Measurements from ENCODE around the gene STXBP5.
"Not testable (repeated sequence)": the region's sequence is repeated elsewhere in the genome, so short reads cannot be mapped to it uniquely, and the experiment has no call there.

The STXBP5 gene

GRCh38 chr6:147366290-147366689 lies 162.1 kb downstream of the STXBP5 start:
- Histone ChIP-seq H2AFZ (ENCODE audit: low read depth, low read length) (no peak overlapping the region), H3K4me1 (ENCODE audit: insufficient read depth, low read length) (no peaks in the 10 kb centered on the region), H3K9me3 (ENCODE audit: low read length) (no peaks in the 10 kb centered on the region), H3K4me3 (ENCODE audit: low read length) (no peak overlapping the region), H3K27me3 (ENCODE audit: insufficient read depth, low read length) (no peaks in the 10 kb centered on the region), H3K36me3 (ENCODE audit: insufficient read depth, low read length) (no peaks in the 10 kb centered on the region)

GRCh38 chr6:147371325-147371724 lies 167.1 kb downstream of the STXBP5 start:
- Histone ChIP-seq H2AFZ (ENCODE audit: low read depth, low read length) (no peak overlapping the region), H3K27me3 (ENCODE audit: insufficient read depth, low read length) (no peaks in the 10 kb centered on the region), H3K4me3 (ENCODE audit: low read length) (no peak overlapping the region), H3K9me3 (ENCODE audit: low read length) (no peaks in the 10 kb centered on the region), H3K4me1 (ENCODE audit: insufficient read depth, low read length) (no peaks in the 10 kb centered on the region), H3K36me3 (ENCODE audit: insufficient read depth, low read length) (no peaks in the 10 kb centered on the region)

- H3K4me3 ChIP-seq (ENCODE audit: low read length), result no peak overlapping the region
- no peaks in the 10 kb centered on the region for H3K27me3 ChIP-seq (ENCODE audit: insufficient read depth, low read length)
- H3K36me3 ChIP-seq (ENCODE audit: insufficient read depth, low read length), result no peaks in the 10 kb centered on the region
- no peaks in the 10 kb centered on the region for H3K9me3 ChIP-seq (ENCODE audit: low read length)
- no peaks in the 10 kb centered on the region for H3K4me1 ChIP-seq (ENCODE audit: insufficient read depth, low read length)
- H2AFZ ChIP-seq (ENCODE audit: low read depth, low read length), result no peak overlapping the region
Measured at GRCh38 chr6:147372806-147373205, 168.6 kb downstream of the STXBP5 start.

GRCh38 chr6:147378819-147379218 lies 174.6 kb downstream of the STXBP5 start:
- Histone ChIP-seq H3K4me1 (ENCODE audit: insufficient read depth, low read length) (no peaks in the 10 kb centered on the region), H3K4me3 (ENCODE audit: low read length) (no peak overlapping the region), H2AFZ (ENCODE audit: low read depth, low read length) (no peak overlapping the region), H3K36me3 (ENCODE audit: insufficient read depth, low read length) (no peaks in the 10 kb centered on the region), H3K9me3 (ENCODE audit: low read length) (peaks cover 3% of the 10 kb centered on the region), H3K27me3 (ENCODE audit: insufficient read depth, low read length) (no peaks in the 10 kb centered on the region)

GRCh38 chr6:147380841-147381240 lies 176.6 kb downstream of the STXBP5 start:
- H3K4me1 ChIP-seq (ENCODE audit: insufficient read depth, low read length); H3K36me3 ChIP-seq (ENCODE audit: insufficient read depth, low read length); H3K27me3 ChIP-seq (ENCODE audit: insufficient read depth, low read length); H3K4me3 ChIP-seq (ENCODE audit: low read length); H3K9me3 ChIP-seq (ENCODE audit: low read length); H2AFZ ChIP-seq (ENCODE audit: low read depth, low read length): not testable (repeated sequence)

GRCh38 chr6:147381712-147382111 lies 177.5 kb downstream of the STXBP5 start:
- Histone ChIP-seq H3K27me3 (ENCODE audit: insufficient read depth, low read length) (no peaks in the 10 kb centered on the region), H3K4me3 (ENCODE audit: low read length) (no peak overlapping the region), H2AFZ (ENCODE audit: low read depth, low read length) (no peak overlapping the region), H3K4me1 (ENCODE audit: insufficient read depth, low read length) (no peaks in the 10 kb centered on the region), H3K9me3 (ENCODE audit: low read length) (peaks cover 3% of the 10 kb centered on the region), H3K36me3 (ENCODE audit: insufficient read depth, low read length) (peaks cover 3% of the 10 kb centered on the region)

GRCh38 chr6:147382945-147383554 lies 178.8 kb downstream of the STXBP5 start:
- Histone ChIP-seq H2AFZ (ENCODE audit: low read depth, low read length) (no peak overlapping the region), H3K9me3 (ENCODE audit: low read length) (peaks cover 3% of the 10 kb centered on the region), H3K4me1 (ENCODE audit: insufficient read depth, low read length) (no peaks in the 10 kb centered on the region), H3K27me3 (ENCODE audit: insufficient read depth, low read length) (no peaks in the 10 kb centered on the region), H3K36me3 (ENCODE audit: insufficient read depth, low read length) (peaks cover 3% of the 10 kb centered on the region), H3K4me3 (ENCODE audit: low read length) (no peak overlapping the region)

- H2AFZ ChIP-seq (ENCODE audit: low read depth, low read length), result no peak overlapping the region
- H3K4me3 ChIP-seq (ENCODE audit: low read length), result no peak overlapping the region
- H3K9me3 ChIP-seq (ENCODE audit: low read length), result peaks cover 3% of the 10 kb centered on the region
- peaks cover 3% of the 10 kb centered on the region for H3K36me3 ChIP-seq (ENCODE audit: insufficient read depth, low read length)
- no peaks in the 10 kb centered on the region for H3K4me1 ChIP-seq (ENCODE audit: insufficient read depth, low read length)
- no peaks in the 10 kb centered on the region for H3K27me3 ChIP-seq (ENCODE audit: insufficient read depth, low read length)
Measured at GRCh38 chr6:147384029-147384428, 179.8 kb downstream of the STXBP5 start.

- Histone ChIP-seq H3K4me3 (ENCODE audit: low read length) (no peak overlapping the region), H3K27me3 (ENCODE audit: insufficient read depth, low read length) (no peaks in the 10 kb centered on the region), H3K36me3 (ENCODE audit: insufficient read depth, low read length) (peaks cover 3% of the 10 kb centered on the region), H2AFZ (ENCODE audit: low read depth, low read length) (no peak overlapping the region), H3K4me1 (ENCODE audit: insufficient read depth, low read length) (no peaks in the 10 kb centered on the region), H3K9me3 (ENCODE audit: low read length) (peaks cover 3% of the 10 kb centered on the region)
Measured at GRCh38 chr6:147384737-147385710, 180.8 kb downstream of the STXBP5 start.

GRCh38 chr6:147389463-147389862 lies 185.2 kb downstream of the STXBP5 start:
- no peaks in the 10 kb centered on the region for H3K27me3 ChIP-seq (ENCODE audit: insufficient read depth, low read length)
- peaks cover 3% of the 10 kb centered on the region for H3K36me3 ChIP-seq (ENCODE audit: insufficient read depth, low read length)

GRCh38 chr6:147390909-147391536 lies 186.8 kb downstream of the STXBP5 start:
- Histone ChIP-seq H2AFZ (ENCODE audit: low read depth, low read length) (no peak overlapping the region), H3K9me3 (ENCODE audit: low read length) (no peaks in the 10 kb centered on the region), H3K27me3 (ENCODE audit: insufficient read depth, low read length) (no peaks in the 10 kb centered on the region), H3K4me3 (ENCODE audit: low read length) (no peak overlapping the region), H3K36me3 (ENCODE audit: insufficient read depth, low read length) (no peaks in the 10 kb centered on the region), H3K4me1 (ENCODE audit: insufficient read depth, low read length) (peaks cover 7% of the 10 kb centered on the region)

More at GRCh38 chr6:147389463-147389862, 185.2 kb downstream of the STXBP5 start:
- H3K4me3 ChIP-seq (ENCODE audit: low read length), result no peak overlapping the region
- H3K9me3 ChIP-seq (ENCODE audit: low read length), result no peaks in the 10 kb centered on the region
- H2AFZ ChIP-seq (ENCODE audit: low read depth, low read length), result no peak overlapping the region
- H3K4me1 ChIP-seq (ENCODE audit: insufficient read depth, low read length), result no peaks in the 10 kb centered on the region

GRCh38 chr6:147392917-147393625 lies 188.9 kb downstream of the STXBP5 start:
- Histone ChIP-seq H3K27me3 (ENCODE audit: insufficient read depth, low read length) (no peaks in the 10 kb centered on the region), H3K36me3 (ENCODE audit: insufficient read depth, low read length) (no peaks in the 10 kb centered on the region), H3K4me3 (ENCODE audit: low read length) (no peak overlapping the region), H2AFZ (ENCODE audit: low read depth, low read length) (no peak overlapping the region), H3K4me1 (ENCODE audit: insufficient read depth, low read length) (peaks cover 7% of the 10 kb centered on the region), H3K9me3 (ENCODE audit: low read length) (no peaks in the 10 kb centered on the region)

- no peak overlapping the region for H2AFZ ChIP-seq (ENCODE audit: low read depth, low read length)
- H3K4me3 ChIP-seq (ENCODE audit: low read length), result no peak overlapping the region
- H3K27me3 ChIP-seq (ENCODE audit: insufficient read depth, low read length), result no peaks in the 10 kb centered on the region
- H3K4me1 ChIP-seq (ENCODE audit: insufficient read depth, low read length), result peaks cover 7% of the 10 kb centered on the region
- H3K36me3 ChIP-seq (ENCODE audit: insufficient read depth, low read length), result no peaks in the 10 kb centered on the region
- no peaks in the 10 kb centered on the region for H3K9me3 ChIP-seq (ENCODE audit: low read length)
Measured at GRCh38 chr6:147395158-147395557, 190.9 kb downstream of the STXBP5 start.
